Spleen (tissue), 11 donors: ENCODE data around the gene LPGAT1. TPM values are rescaled to one million over a fixed set of nuclear protein-coding genes. Genes with fewer than 3 reads are reported as not detected.

Source experiments
- DNase-seq: peaks from one replicate; pipeline ENCODE4 v3.0.0-alpha.2; 2020
- H3K27ac ChIP-seq, 8 donors: fragments of 200-600 bp; sonication (generic) in 7 of 8; 1 replicate in 4 of 8; 2 replicates in 4 of 8; pipeline versions ENCODE4 v1.5.0 to v1.8.0; 2016 to 2021; ENCODE audit warnings: inconsistent platforms in 4 of 8, mild to moderate bottlenecking in 4 of 8, moderate library complexity in 1 of 8
- H3K27me3 ChIP-seq, 7 donors: fragments of 200-600 bp; sonication (generic) in 6 of 7; replicated peaks in 1 of 7; 1 replicate in 4 of 7; 2 replicates in 3 of 7; pipeline versions ENCODE4 v1.5.0 to v1.8.0; 2016 to 2021; ENCODE audit warnings: inconsistent platforms in 3 of 7, mild to moderate bottlenecking in 1 of 7
- H3K36me3 ChIP-seq, 6 donors: fragments of 200-600 bp; sonication (generic) in 5 of 6; 1 replicate in 4 of 6; 2 replicates in 2 of 6; pipeline versions ENCODE4 v1.5.0 to v1.8.0; 2016 to 2021; ENCODE audit warnings: inconsistent platforms in 2 of 6
- H3K4me1 ChIP-seq, 6 donors: fragments of 200-600 bp; sonication (generic) in 5 of 6; 1 replicate in 3 of 6; 2 replicates in 3 of 6; pipeline versions ENCODE4 v1.5.0 to v1.8.0; 2016 to 2021; ENCODE audit warnings: inconsistent platforms in 3 of 6
- H3K4me3 ChIP-seq, 8 donors: fragments of 200-600 bp; sonication (generic) in 7 of 8; 1 replicate in 4 of 8; 2 replicates in 4 of 8; pipeline versions ENCODE4 v1.5.0 to v1.8.0; 2016 to 2021; ENCODE audit warnings: inconsistent platforms in 4 of 8, mild to moderate bottlenecking in 4 of 8, moderate library complexity in 2 of 8
- H3K9me3 ChIP-seq, 8 donors: fragments of 200-600 bp; sonication (generic) in 7 of 8; 1 replicate in 4 of 8; 2 replicates in 4 of 8; pipeline versions ENCODE4 v1.5.0 to v1.8.0; 2016 to 2021; ENCODE audit warnings: inconsistent platforms in 4 of 8
- CTCF ChIP-seq, 11 experiments: fragments of 200-600 bp in 7 of 11; fragments of 450-650 bp in 4 of 11; sonication (generic) in 4 of 11; IDR thresholded peaks in 8 of 11; conservative IDR thresholded peaks in 3 of 11; 1 replicate in 7 of 11; 2 replicates in 4 of 11; pipeline versions ENCODE4 v1.4.0 to v1.8.0; 2016 to 2021; ENCODE audit warnings: antibody characterized with exemption in 11 of 11, inconsistent platforms in 4 of 11, mild to moderate bottlenecking in 1 of 11
- POLR2A ChIP-seq, 3 donors: fragments of 450-650 bp; IDR thresholded peaks; one replicate each; pipeline ENCODE4 v1.5.1; 2017; ENCODE audit warnings: antibody characterized with exemption in 3 of 3, mild to moderate bottlenecking in 1 of 3
- POLR2AphosphoS5 ChIP-seq, 3 donors: sonication (generic); formaldehyde crosslinking; IDR thresholded peaks; one replicate each; pipeline ENCODE4 v1.5.1; 2017; ENCODE audit warnings: antibody characterized with exemption in 3 of 3
- WGBS, 5 donors: extraction: QIAGEN DNeasy Blood & Tissue Kit in 3 of 5; methylation state at CpG; one replicate each; pipeline versions ENCODE4 v1.1.5 to v1.1.7; 2013 to 2018; 5-methylcytosine and 5-hydroxymethylcytosine counted together
- intact Hi-C: fragments of 100-400 bp; cut with DNase I; formaldehyde crosslinking; loops from one replicate; pipeline ENCODE4 v1.15.0; 2023; ENCODE audit warnings: low total_unique reads
- polyA plus RNA-seq, 3 donors: library from polyadenylated mRNA; stranded (reverse); fragments of 200-250 nt; gene quantifications; one replicate each; pipeline ENCODE4 v1.2.1, GENCODE V29; 2013
- total RNA-seq, 7 donors: library from RNA; depleted of rRNA in 3 of 7; stranded (reverse); fragments of >200 nt in 3 of 7; fragmentation: NEBNext Ultra II Directional in 4 of 7; extraction: Animal tissue kit (Norgen Biotek cat#: 25700) in 4 of 7; gene quantifications; one replicate each; pipeline versions ENCODE4 v1.1.0 to v1.2.1, GENCODE V29; 2016 to 2021
- donor health status: healthy with polysubstance abuse.
- donor health status: DM: no; HTN: no; CAD: no; lungs with moderate emphysema.
- donor health status: DM: no; HTN: no; CAD: no.
- donor health status: Bipolar disorder and iron deficiency.
- donor health status: healthy.
- donor health status: DM: no; HTN: no; CAD: no.
- donor health status: DM: yes; HTN: yes; CAD: no.

Gene LPGAT1
- total and polyA plus RNA-seq, 10 donors: 8.8 to 80.6 (median 60.7) TPM

DNA sequence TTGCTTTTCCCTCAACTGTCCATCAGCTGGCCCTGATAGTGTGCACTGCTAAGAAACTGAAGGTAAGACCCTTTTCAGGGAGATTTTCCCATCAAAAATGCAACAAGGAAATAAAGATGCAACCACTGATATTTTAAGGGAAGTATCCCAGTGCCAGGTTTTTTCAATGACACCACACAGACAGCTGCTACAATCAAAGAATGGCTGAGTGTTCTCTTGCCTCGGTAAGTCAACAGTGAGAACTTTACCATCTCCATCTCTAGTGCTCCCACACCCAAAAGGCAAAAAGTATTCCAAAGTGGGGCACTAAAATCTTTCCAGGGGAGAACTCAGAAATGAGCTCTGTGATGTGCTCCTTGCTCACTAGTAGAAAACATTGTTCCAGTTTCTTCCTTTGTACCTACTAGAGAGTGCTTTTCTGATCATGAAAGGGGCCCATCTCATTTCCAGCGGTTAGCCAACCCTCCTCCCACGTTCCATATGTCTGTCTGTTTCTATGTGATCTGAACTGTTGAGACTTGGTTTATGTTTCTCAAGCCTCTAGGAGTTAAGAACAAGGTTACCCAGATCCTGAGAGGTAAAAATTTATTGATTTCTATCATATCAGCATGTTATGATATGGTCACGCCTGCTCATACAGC is 87.6 kb downstream of the LPGAT1 start:
- Histone ChIP-seq H3K4me1 (peaks cover 0 to 32% (median 21%) of the 10 kb centered on the region in 6 donors), H3K4me3 (no peak overlapping the region), H3K27ac (no peak overlapping the region), H3K27me3 (no peaks in the 10 kb centered on the region), H3K9me3 (no peaks in the 10 kb centered on the region), H3K36me3 (peaks cover 0 to 21% (median 10%) of the 10 kb centered on the region in 6 donors)
- 83 to 89% (median 86%) methylated on average over 4 of the region's 4 CpGs for WGBS, 5 donors
- TF ChIP-seq POLR2AphosphoS5 (IDR thresholded peaks at IDR 0.05): no peak
- TF ChIP-seq CTCF (IDR thresholded peaks at IDR 0.05 in 8 of 11, conservative IDR thresholded peaks at IDR 0.05 in 3 of 11): no peak
- no peak for TF ChIP-seq POLR2A (IDR thresholded peaks at IDR 0.05)
- DNase-seq: no peak
- intact Hi-C loops: no loop called here

DNA sequence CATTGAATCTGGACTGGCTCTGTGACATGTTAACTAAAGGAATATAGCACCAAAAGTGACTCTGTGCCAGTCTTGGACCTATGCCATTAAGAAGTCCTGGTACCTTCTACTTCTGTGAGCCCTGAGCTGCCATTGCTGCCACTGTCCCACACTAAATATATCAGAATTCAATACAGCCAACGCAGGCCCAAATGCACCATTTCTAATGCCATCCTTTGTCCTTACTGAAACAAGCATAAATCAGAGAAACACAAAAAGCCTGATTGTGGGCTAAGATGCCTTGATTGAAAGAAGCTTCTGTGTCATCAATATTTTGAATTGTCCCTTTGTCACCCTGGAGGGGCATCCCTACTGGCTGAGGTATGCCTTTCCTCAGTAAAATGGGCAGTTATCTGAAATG is 88.3 kb downstream of the LPGAT1 start:
- no peaks in the 10 kb centered on the region for H3K27me3 ChIP-seq
- no peak for DNase-seq
- intact Hi-C loops: no loop called here
- H3K4me3 ChIP-seq: no peak overlapping the region
- peaks cover 0 to 39% (median 22%) of the 10 kb centered on the region in 6 donors for H3K4me1 ChIP-seq
- TF ChIP-seq POLR2A (IDR thresholded peaks at IDR 0.05) (no peak), POLR2AphosphoS5 (IDR thresholded peaks at IDR 0.05) (no peak), CTCF (IDR thresholded peaks at IDR 0.05 in 8 of 11, conservative IDR thresholded peaks at IDR 0.05 in 3 of 11) (no peak)
- H3K9me3 ChIP-seq: no peaks in the 10 kb centered on the region
- peaks cover 0 to 14% (median 3%) of the 10 kb centered on the region in 6 donors for H3K36me3 ChIP-seq
- 93 to 100% (median 96%) methylated on average over 1 of the region's 1 CpG for WGBS, 5 donors
- H3K27ac ChIP-seq: no peak overlapping the region

DNA sequence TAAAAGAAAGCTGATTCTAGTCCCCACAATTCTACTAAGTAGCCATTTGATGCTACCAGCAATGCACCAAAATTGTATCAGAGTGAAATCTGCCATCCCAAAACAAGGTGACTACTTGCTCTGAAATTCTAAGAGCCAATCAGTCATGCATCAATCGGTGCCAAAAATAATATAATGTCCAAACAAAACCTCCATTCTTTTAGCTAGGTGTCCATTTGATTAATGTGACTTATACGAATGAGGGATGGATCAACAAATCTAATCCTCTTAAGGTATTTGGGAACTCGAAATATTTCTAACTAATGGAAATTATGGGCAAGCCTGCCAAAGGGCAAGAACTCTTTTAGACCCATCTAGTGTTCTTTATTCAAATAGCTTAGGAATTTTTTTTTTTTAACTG is 88.8 kb downstream of the LPGAT1 start:
- WGBS, 5 donors: 88 to 95% (median 91%) methylated on average over 3 of the region's 3 CpGs
- intact Hi-C loops: no loop called here
- DNase-seq: no peak
- H3K36me3 ChIP-seq: peaks cover 0 to 9% (median under 1%) of the 10 kb centered on the region in 6 donors
- no peak overlapping the region for H3K27ac ChIP-seq
- no peak overlapping the region for H3K4me3 ChIP-seq
- no peaks in the 10 kb centered on the region for H3K27me3 ChIP-seq
- H3K4me1 ChIP-seq: peaks cover 0 to 40% (median 22%) of the 10 kb centered on the region in 6 donors
- H3K9me3 ChIP-seq: no peaks in the 10 kb centered on the region
- no peak for TF ChIP-seq POLR2AphosphoS5 (IDR thresholded peaks at IDR 0.05)
- TF ChIP-seq CTCF (IDR thresholded peaks at IDR 0.05 in 8 of 11, conservative IDR thresholded peaks at IDR 0.05 in 3 of 11): no peak
- no peak for TF ChIP-seq POLR2A (IDR thresholded peaks at IDR 0.05)

- no peak overlapping the region for H3K4me3 ChIP-seq
- 73 to 78% (median 75%) methylated on average over 9 of the region's 9 CpGs for WGBS, 5 donors
- no peak for TF ChIP-seq CTCF (IDR thresholded peaks at IDR 0.05 in 8 of 11, conservative IDR thresholded peaks at IDR 0.05 in 3 of 11)
- TF ChIP-seq POLR2AphosphoS5 (IDR thresholded peaks at IDR 0.05): no peak
- TF ChIP-seq POLR2A (IDR thresholded peaks at IDR 0.05): no peak
- DNase-seq: no peak
- no peaks in the 10 kb centered on the region for H3K9me3 ChIP-seq
- H3K27me3 ChIP-seq: no peaks in the 10 kb centered on the region
- intact Hi-C loops: no loop called here
- H3K36me3 ChIP-seq: peaks cover 0 to 2% (median 0%) of the 10 kb centered on the region in 6 donors
- H3K4me1 ChIP-seq: peaks cover 0 to 40% (median 22%) of the 10 kb centered on the region in 6 donors
- no peak overlapping the region for H3K27ac ChIP-seq
These were observed 89.4 kb downstream of the LPGAT1 start for GRCh38 chr1:211741116-211741515.
